CD4-positive, alpha-beta T cell (primary cell): Measurements from ENCODE around the gene FOXO1. TPM values are rescaled to one million over a fixed set of nuclear protein-coding genes. Genes with fewer than 3 reads are reported as not detected.

Experiments
- ATAC-seq: fragments of 200-7000 bp; cut with Tn5 transposase; one replicate; pipeline ENCODE4 v1.10.0; 2022; ENCODE audit warnings: mild to moderate bottlenecking; ENCODE audit not compliant: poor library complexity
- CTCF ChIA-PET: fragments of 350-600 bp; sonication (Branson Sonifier 250); formaldehyde crosslinking; loops from one replicate; lab custom pipeline; 2021; ENCODE audit warnings: antibody characterized with exemption, inconsistent platforms; lab: Charles Lee
- POLR2A ChIA-PET: fragments of 350-600 bp; sonication (Branson Sonifier 250); formaldehyde crosslinking; loops from one replicate; lab custom pipeline; 2021; ENCODE audit warnings: antibody characterized with exemption, inconsistent platforms; lab: Charles Lee
- DNase-seq, 14 experiments: peaks; one replicate each; pipeline ENCODE4 v3.0.0-alpha.2; 2013 to 2020; ENCODE audit warnings: mixed read lengths in 2 of 14
- H3K27ac ChIP-seq, 2 donors: one replicate each; pipeline versions ENCODE4 v1.5.1 to v1.7.0; 2013; ENCODE audit warnings: low read length in 2 of 2, low read depth in 1 of 2, mild to moderate bottlenecking in 1 of 2
- H3K27me3 ChIP-seq, 2 experiments: 1 replicate in 1 of 2; 2 replicates in 1 of 2; pipeline versions ENCODE4 v1.6.1 to v1.7.0; 2013; ENCODE audit warnings: low read length in 2 of 2, control low read depth in 1 of 2, mild to moderate bottlenecking in 1 of 2, moderate library complexity in 1 of 2; ENCODE audit not compliant: insufficient read depth in 2 of 2, control insufficient read depth in 1 of 2
- H3K36me3 ChIP-seq: one replicate; pipeline ENCODE4 v1.6.1; 2013; ENCODE audit warnings: low read length, control low read depth; ENCODE audit not compliant: insufficient read depth
- H3K4me1 ChIP-seq: one replicate; pipeline ENCODE4 v1.6.1; 2013; ENCODE audit warnings: low read length, control low read depth; ENCODE audit not compliant: insufficient read depth
- H3K4me3 ChIP-seq: one replicate; pipeline ENCODE4 v1.5.1; 2013; ENCODE audit warnings: mild to moderate bottlenecking, low read length, moderate library complexity
- H3K9me3 ChIP-seq, 2 experiments: 1 replicate in 1 of 2; 2 replicates in 1 of 2; pipeline versions ENCODE4 v1.6.1 to v1.7.0; 2013; ENCODE audit warnings: low read length in 2 of 2, mild to moderate bottlenecking in 2 of 2, control low read depth in 1 of 2, moderate library complexity in 1 of 2; ENCODE audit not compliant: control insufficient read depth in 1 of 2, insufficient read depth in 1 of 2
- H3K27ac Mint-ChIP-seq: one replicate; pipeline ENCODE4 v1.8.0; 2020; ENCODE audit warnings: mixed read lengths
- H3K27me3 Mint-ChIP-seq: one replicate; pipeline ENCODE4 v1.8.0; 2021; ENCODE audit warnings: mixed read lengths
- H3K36me3 Mint-ChIP-seq: one replicate; pipeline ENCODE4 v1.8.0; 2021; ENCODE audit warnings: low read depth, mixed read lengths
- H3K4me1 Mint-ChIP-seq: one replicate; pipeline ENCODE4 v1.8.0; 2021; ENCODE audit warnings: low read depth, mixed read lengths
- H3K4me3 Mint-ChIP-seq: one replicate; pipeline ENCODE4 v1.8.0; 2020; ENCODE audit warnings: mild to moderate bottlenecking, mixed read lengths
- H3K9me3 Mint-ChIP-seq: one replicate; pipeline ENCODE4 v1.8.0; 2020; ENCODE audit warnings: mixed read lengths
- CTCF ChIP-seq: fragments of 200-600 bp; IDR thresholded peaks from one replicate; pipeline ENCODE4 v1.8.0; 2022; ENCODE audit warnings: antibody characterized with exemption, mild to moderate bottlenecking
- intact Hi-C, 2 experiments: fragments of 100-400 bp; cut with DNase I in 1 of 2; cut with micrococcal nuclease in 1 of 2; formaldehyde crosslinking; loops; one replicate each; pipeline versions ENCODE4 v1.15.1 to v1.9.0; 2023 to 2025; cut with DNase I, micrococcal nuclease
- total RNA-seq, 174 experiments: library from RNA in 2 of 174; stranded (reverse) in 2 of 174; gene quantifications; one replicate each; pipeline ENCODE4 v1.2.3 and lab custom pipeline; 2021 to 2026

FOXO1 gene
- total RNA-seq, 2 experiments from 2014 or later = 93.1 to 101 TPM

GRCh38 chr13:40590112-40590862, 76.2 kb downstream of the FOXO1 start:
- Histone ChIP-seq H3K9me3 (no peaks in the 10 kb centered on the region), H3K27me3 (no peaks in the 10 kb centered on the region), H3K4me3 (no peak overlapping the region), H3K36me3 (no peaks in the 10 kb centered on the region), H3K27ac (peak overlapping the region in 1 of 2 donors; percentile 35), H3K4me1 (peaks cover 74% of the 10 kb centered on the region)
- no peak for DNase-seq
- ChIA-PET CTCF (interaction anchor here (1.0 kb wide), 1 partner anchor 9 kb away, joined by 3 read pairs; no protein-coding TSS in a partner anchor), POLR2A (interaction anchor here (0.7 to 2.2 kb wide), 9 partner anchors 10 to 521 kb away, joined by 3 to 7 read pairs (median 3); no protein-coding TSS in a partner anchor)
- Mint-ChIP-seq H3K27ac (peak overlapping the region; percentile 60), H3K9me3 (no peaks in the 10 kb centered on the region), H3K4me1 (peaks cover 98% of the 10 kb centered on the region), H3K27me3 (no peaks in the 10 kb centered on the region), H3K36me3 (peaks cover 12% of the 10 kb centered on the region), H3K4me3 (peak overlapping the region; percentile 64)
- TF ChIP-seq CTCF = no peak
- no peak for ATAC-seq
- intact Hi-C loops = no loop called here

DNA sequence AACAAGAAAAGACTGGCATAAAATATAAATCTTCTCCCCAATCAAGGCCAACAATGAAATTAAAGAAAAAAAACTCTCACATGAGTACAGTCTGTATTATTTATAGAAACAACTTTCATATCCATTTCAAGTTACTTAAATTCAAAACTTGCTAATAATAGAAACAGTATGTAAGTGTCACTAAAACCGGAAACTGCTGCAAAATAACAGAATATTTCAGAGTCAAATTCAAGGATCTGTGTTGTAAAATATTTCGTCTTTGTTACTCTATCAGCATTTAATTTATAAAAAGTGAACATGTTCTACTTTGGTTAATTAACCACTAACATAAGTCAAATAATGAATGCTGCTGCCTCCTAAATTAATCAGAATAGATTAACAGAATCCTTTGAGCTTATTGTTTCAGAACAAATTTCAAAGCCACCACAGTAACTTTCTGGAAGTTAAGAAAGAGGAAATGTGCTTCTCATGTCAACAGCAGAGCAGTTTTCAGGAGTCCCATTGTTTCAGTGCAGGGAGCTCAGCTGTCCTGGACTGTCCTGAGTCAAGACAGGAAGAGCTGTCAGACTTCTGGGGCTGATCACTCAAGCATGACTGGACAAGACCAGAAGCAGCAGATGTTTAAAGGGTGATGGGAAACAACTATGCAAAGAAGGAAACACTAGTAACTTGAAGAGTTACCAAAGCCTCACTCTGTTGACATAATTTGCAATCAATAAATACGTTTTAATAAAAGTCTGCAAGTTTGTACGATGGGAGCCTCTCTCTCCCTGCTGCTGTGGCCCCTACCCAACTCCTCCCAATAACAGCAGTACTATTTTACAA, 76.9 kb downstream of the FOXO1 start:
- Histone ChIP-seq H3K4me1 (peaks cover 71% of the 10 kb centered on the region), H3K9me3 (no peaks in the 10 kb centered on the region), H3K36me3 (no peaks in the 10 kb centered on the region), H3K27ac (peak overlapping the region in 1 of 2 donors; percentile 35), H3K27me3 (no peaks in the 10 kb centered on the region), H3K4me3 (no peak overlapping the region)
- Mint-ChIP-seq H3K4me3 (peak overlapping the region; percentile 64), H3K36me3 (peaks cover 20% of the 10 kb centered on the region), H3K27me3 (no peaks in the 10 kb centered on the region), H3K27ac (peak overlapping the region; percentile 60), H3K9me3 (no peaks in the 10 kb centered on the region), H3K4me1 (peaks cover 98% of the 10 kb centered on the region)
- TF ChIP-seq CTCF = no peak
- ChIA-PET CTCF (no interaction called here), POLR2A (interaction anchor here (0.7 to 2.2 kb wide), 7 partner anchors 10 to 520 kb away, joined by 3 to 7 read pairs (median 3); no protein-coding TSS in a partner anchor)
- DNase-seq (peak in 3 of 14 experiments; percentile 35 to 59 (median 44)), ATAC-seq (peak; percentile 32)
- intact Hi-C loops = no loop called here

DNA sequence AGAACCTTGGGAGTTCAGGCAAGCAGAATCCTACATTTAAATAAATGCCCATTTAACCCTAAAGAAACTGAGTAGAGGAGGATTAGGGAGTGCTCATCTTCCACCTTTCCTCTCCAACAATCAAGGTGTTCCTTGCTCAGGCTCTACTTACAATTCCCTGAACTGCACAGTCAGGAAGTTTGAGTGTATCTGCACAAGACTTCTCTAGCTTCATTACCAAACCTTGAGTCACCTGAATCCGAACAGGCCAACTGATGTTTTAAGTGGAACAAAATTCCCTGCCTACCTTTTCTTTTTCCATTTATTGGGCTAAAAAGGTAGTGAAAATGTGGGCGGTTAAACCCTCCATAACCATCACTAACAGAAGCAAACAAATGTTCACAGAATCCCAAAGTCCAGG, 78.3 kb downstream of the FOXO1 start:
- peaks cover 63% of the 10 kb centered on the region for H3K4me1 ChIP-seq
- peak overlapping the region; percentile 52 for H3K4me3 Mint-ChIP-seq
- H3K9me3 Mint-ChIP-seq = peaks cover 8% of the 10 kb centered on the region
- DNase-seq (no peak), ATAC-seq (no peak)
- H3K27me3 Mint-ChIP-seq = no peaks in the 10 kb centered on the region
- peak overlapping the region; percentile 60 for H3K27ac Mint-ChIP-seq
- no peak for TF ChIP-seq CTCF
- H3K9me3 ChIP-seq = no peaks in the 10 kb centered on the region
- H3K27me3 ChIP-seq = no peaks in the 10 kb centered on the region
- CTCF ChIA-PET = no interaction called here
- H3K36me3 ChIP-seq = no peaks in the 10 kb centered on the region
- no peak overlapping the region for H3K27ac ChIP-seq
- H3K36me3 Mint-ChIP-seq = peaks cover 30% of the 10 kb centered on the region
- POLR2A ChIA-PET = no interaction called here
- no peak overlapping the region for H3K4me3 ChIP-seq
- H3K4me1 Mint-ChIP-seq = peaks cover 93% of the 10 kb centered on the region
- intact Hi-C loops = no loop called here
